ENCODE results near the gene AKAP13.
"Not testable (repeated sequence)": the region's sequence is repeated elsewhere in the genome, so short reads cannot be mapped to it uniquely, and the experiment has no call there.

The AKAP13 gene

GRCh38 chr15:85477730-85478129 is 97.3 kb downstream of the AKAP13 start:
- peak; percentile 44 for DNase-seq (ENCODE audit: low read depth)
- TF ChIP-seq CTCF (conservative IDR thresholded peaks at IDR 0.05; ENCODE audit: low read length), result peak; percentile 22; the same call in 1 of the 2 replicates
- H3K4me3 ChIP-seq (ENCODE audit: low read length), result no peak overlapping the region

GRCh38 chr15:85479071-85479647 is 98.8 kb downstream of the AKAP13 start:
- DNase-seq (ENCODE audit: low read depth), result peak; percentile 84
- no peak overlapping the region for H3K4me3 ChIP-seq (ENCODE audit: low read length)
- no peak for TF ChIP-seq CTCF (conservative IDR thresholded peaks at IDR 0.05; ENCODE audit: low read length)

GRCh38 chr15:85480923-85481322 is 100.5 kb downstream of the AKAP13 start:
- DNase-seq (ENCODE audit: low read depth), result no peak
- TF ChIP-seq CTCF (conservative IDR thresholded peaks at IDR 0.05; ENCODE audit: low read length), result no peak
- H3K4me3 ChIP-seq (ENCODE audit: low read length), result no peak overlapping the region

GRCh38 chr15:85481543-85481942 is 101.1 kb downstream of the AKAP13 start:
- DNase-seq (ENCODE audit: low read depth); H3K4me3 ChIP-seq (ENCODE audit: low read length): not testable (repeated sequence)

GRCh38 chr15:85482894-85483293 is 102.5 kb downstream of the AKAP13 start:
- DNase-seq (ENCODE audit: low read depth), result peak; percentile 93
- TF ChIP-seq CTCF (conservative IDR thresholded peaks at IDR 0.05; ENCODE audit: low read length), result no peak
- peak overlapping the region; percentile 34 for H3K4me3 ChIP-seq (ENCODE audit: low read length)

GRCh38 chr15:85483955-85484354 is 103.6 kb downstream of the AKAP13 start:
- not testable (repeated sequence) for DNase-seq (ENCODE audit: low read depth); H3K4me3 ChIP-seq (ENCODE audit: low read length)

- DNase-seq (ENCODE audit: low read depth); H3K4me3 ChIP-seq (ENCODE audit: low read length): not testable (repeated sequence)
These were observed 104.5 kb downstream of the AKAP13 start for GRCh38 chr15:85484923-85485322.

- peak; percentile 74 for DNase-seq (ENCODE audit: low read depth)
- H3K4me3 ChIP-seq (ENCODE audit: low read length), result no peak overlapping the region
- peak; percentile 77 for TF ChIP-seq CTCF (conservative IDR thresholded peaks at IDR 0.05; ENCODE audit: low read length)
These were observed 105.7 kb downstream of the AKAP13 start for GRCh38 chr15:85485956-85486567.

GRCh38 chr15:85487796-85488195 is 107.4 kb downstream of the AKAP13 start:
- not testable (repeated sequence) for DNase-seq (ENCODE audit: low read depth); H3K4me3 ChIP-seq (ENCODE audit: low read length)

Measured in AG10803 (cell line).